ENCODE measurements around the gene VAC14. TPM values are rescaled to one million over a fixed set of nuclear protein-coding genes. Genes with fewer than 3 reads are reported as not detected.

The VAC14 gene
- total RNA-seq, 1 donor from 2014 or later, result 18.4 TPM

- DNase-seq (ENCODE audit: low read depth) (no peak), FAIRE-seq (no peak)
- no peaks in the 10 kb centered on the region for H3K27me3 ChIP-seq (ENCODE audit: control insufficient read depth, insufficient read depth, low read length)
- H3K36me3 ChIP-seq (ENCODE audit: control insufficient read depth, insufficient read depth, low read length), result peaks cover 28% of the 10 kb centered on the region
- no peak overlapping the region for H3K4me3 ChIP-seq (ENCODE audit: low read depth, low read length)
- TF ChIP-seq CTCF (IDR thresholded peaks at IDR 0.05; ENCODE audit: insufficient read depth, low read length, severe bottlenecking), result no peak
These were observed 136.4 kb downstream of the VAC14 start for GRCh38 chr16:70664325-70665112.

DNA sequence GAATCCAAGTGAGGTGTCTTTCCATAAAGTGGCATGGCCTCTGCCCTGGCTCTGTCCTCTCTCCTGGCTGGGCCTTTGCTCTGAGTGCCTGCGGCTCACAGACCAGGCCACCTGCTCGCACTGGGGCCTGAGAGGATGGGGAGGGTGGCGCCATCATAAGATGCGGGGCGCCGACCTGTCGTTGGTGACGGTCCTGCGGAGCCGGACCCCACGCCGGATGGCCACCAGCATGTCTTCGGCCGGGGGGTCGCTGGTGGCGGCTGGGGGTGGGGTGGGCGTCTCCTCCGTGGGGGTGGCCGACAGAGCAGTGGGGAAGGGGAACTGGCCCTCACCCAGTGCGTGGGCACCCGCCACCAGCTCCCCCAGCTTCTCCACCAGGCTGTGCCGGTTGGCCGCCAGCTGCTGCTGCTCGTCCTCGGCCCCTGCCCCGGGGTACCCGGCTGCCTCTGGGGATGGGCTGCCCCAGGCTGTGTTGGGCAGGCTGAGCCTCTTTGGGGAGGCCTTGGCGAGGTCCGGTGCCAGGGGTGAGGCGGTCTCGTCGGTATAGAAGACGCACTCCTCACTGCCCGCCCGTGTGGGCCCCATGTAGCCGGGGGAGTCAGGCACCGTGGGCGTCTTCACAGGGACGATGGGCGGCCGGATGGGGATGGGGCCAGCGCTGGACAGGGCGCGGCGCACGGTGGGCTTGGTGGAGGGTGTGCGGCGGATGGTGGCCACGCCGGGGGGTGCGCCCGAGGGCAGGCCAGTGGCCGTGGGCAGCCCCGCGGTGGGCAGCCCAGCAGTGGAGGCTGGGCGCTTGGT is 137.2 kb downstream of the VAC14 start:
- DNase-seq (ENCODE audit: low read depth) (no peak), FAIRE-seq (no peak)
- TF ChIP-seq CTCF (IDR thresholded peaks at IDR 0.05; ENCODE audit: insufficient read depth, low read length, severe bottlenecking), result no peak
- Histone ChIP-seq H3K27me3 (ENCODE audit: control insufficient read depth, insufficient read depth, low read length) (no peaks in the 10 kb centered on the region), H3K4me3 (ENCODE audit: low read depth, low read length) (no peak overlapping the region), H3K36me3 (ENCODE audit: control insufficient read depth, insufficient read depth, low read length) (peaks cover 27% of the 10 kb centered on the region)

- no peak for TF ChIP-seq CTCF (IDR thresholded peaks at IDR 0.05; ENCODE audit: insufficient read depth, low read length, severe bottlenecking)
- peaks cover 23% of the 10 kb centered on the region for H3K36me3 ChIP-seq (ENCODE audit: control insufficient read depth, insufficient read depth, low read length)
- DNase-seq (ENCODE audit: low read depth), result no peak
- no peaks in the 10 kb centered on the region for H3K27me3 ChIP-seq (ENCODE audit: control insufficient read depth, insufficient read depth, low read length)
- H3K4me3 ChIP-seq (ENCODE audit: low read depth, low read length), result no peak overlapping the region
- FAIRE-seq, result no peak
These were observed 137.9 kb downstream of the VAC14 start for GRCh38 chr16:70662991-70663523.

- DNase-seq (ENCODE audit: low read depth) (no peak), FAIRE-seq (no peak)
- H3K4me3 ChIP-seq (ENCODE audit: low read depth, low read length), result no peak overlapping the region
- H3K27me3 ChIP-seq (ENCODE audit: control insufficient read depth, insufficient read depth, low read length), result no peaks in the 10 kb centered on the region
- peaks cover 23% of the 10 kb centered on the region for H3K36me3 ChIP-seq (ENCODE audit: control insufficient read depth, insufficient read depth, low read length)
- TF ChIP-seq CTCF (IDR thresholded peaks at IDR 0.05; ENCODE audit: insufficient read depth, low read length, severe bottlenecking), result no peak
These were observed 138.9 kb downstream of the VAC14 start for GRCh38 chr16:70661918-70662641.

DNA sequence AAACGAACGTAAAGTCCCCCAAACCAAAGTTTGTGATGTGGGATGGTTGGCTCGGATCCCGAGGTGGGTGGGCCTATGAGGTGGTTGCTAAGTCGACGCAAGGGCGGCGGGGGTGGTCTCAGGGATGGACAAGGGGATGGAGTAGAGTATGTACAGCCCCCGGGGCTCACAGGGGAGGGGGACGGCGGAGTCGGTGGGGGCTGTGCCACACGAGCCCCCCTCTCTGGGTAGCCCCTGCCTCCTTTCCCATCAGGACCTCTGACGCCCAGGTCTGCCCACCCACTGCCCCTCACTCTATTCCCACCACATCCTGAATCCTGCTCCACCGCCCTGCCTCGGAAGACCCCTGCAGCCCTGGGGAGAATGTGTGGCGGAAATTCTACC is 139.4 kb downstream of the VAC14 start:
- Histone ChIP-seq H3K4me3 (ENCODE audit: low read depth, low read length) (no peak overlapping the region), H3K36me3 (ENCODE audit: control insufficient read depth, insufficient read depth, low read length) (peaks cover 21% of the 10 kb centered on the region), H3K27me3 (ENCODE audit: control insufficient read depth, insufficient read depth, low read length) (no peaks in the 10 kb centered on the region)
- FAIRE-seq (no peak), DNase-seq (ENCODE audit: low read depth) (no peak)
- TF ChIP-seq CTCF (IDR thresholded peaks at IDR 0.05; ENCODE audit: insufficient read depth, low read length, severe bottlenecking), result no peak
